Activated CD4-positive, alpha-beta T cell treated with anti-CD3 and anti-CD28 coated beads for 24 hours (primary cell): ENCODE measurements around the gene SYMPK.
A peak's percentile ranks its signal among the peaks of the same experiment; 100 is the strongest.
"Not testable (repeated sequence)": the region's sequence is repeated elsewhere in the genome, so short reads cannot be mapped to it uniquely, and the experiment has no call there.

Source experiments
- DNase-seq, 2 donors: peaks; one replicate each; pipeline ENCODE4 v3.0.0-alpha.2; 2020; ENCODE audit warnings: low read depth in 2 of 2

SYMPK gene

DNA sequence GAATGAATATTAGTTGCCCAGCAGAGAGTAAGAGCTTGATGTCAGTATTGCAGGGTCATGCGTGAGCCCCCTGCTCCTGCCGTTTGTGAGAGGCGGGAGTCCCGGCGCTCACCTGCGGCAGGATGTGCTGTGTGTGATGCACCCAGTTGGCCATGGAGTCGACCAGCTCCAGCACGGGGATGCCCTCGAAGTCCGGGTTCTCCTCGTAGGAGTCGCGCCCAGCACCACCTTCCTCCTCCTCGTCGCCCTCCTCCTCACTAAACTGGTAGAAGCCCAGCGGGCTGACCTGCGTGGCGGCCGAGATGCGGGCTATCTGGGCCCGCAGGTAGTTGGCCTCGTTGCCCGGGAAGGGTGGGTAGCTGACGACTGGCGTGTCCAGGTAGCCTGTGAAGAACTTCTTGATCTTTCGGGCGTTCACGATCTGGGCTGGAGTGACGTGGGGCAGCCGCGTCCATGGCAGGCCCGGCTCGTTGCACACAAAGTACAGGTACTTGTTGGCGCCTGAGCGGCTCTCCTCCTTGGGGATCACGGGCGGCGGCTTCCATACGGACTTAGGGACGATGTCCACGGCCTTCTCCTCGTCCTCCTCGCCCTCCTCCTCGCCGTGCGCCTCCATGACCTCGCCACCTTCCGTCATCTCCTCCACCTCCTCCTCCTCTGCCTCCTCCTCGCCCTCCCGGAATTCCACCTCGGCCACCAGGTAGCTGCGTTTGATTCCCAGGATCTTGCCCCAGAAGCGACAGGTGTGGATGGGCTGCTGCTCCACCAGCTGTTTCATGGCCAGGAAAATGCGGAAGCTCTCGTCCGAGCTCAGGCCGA is 58.6 kb downstream of the SYMPK start:
- no peak for DNase-seq

DNA sequence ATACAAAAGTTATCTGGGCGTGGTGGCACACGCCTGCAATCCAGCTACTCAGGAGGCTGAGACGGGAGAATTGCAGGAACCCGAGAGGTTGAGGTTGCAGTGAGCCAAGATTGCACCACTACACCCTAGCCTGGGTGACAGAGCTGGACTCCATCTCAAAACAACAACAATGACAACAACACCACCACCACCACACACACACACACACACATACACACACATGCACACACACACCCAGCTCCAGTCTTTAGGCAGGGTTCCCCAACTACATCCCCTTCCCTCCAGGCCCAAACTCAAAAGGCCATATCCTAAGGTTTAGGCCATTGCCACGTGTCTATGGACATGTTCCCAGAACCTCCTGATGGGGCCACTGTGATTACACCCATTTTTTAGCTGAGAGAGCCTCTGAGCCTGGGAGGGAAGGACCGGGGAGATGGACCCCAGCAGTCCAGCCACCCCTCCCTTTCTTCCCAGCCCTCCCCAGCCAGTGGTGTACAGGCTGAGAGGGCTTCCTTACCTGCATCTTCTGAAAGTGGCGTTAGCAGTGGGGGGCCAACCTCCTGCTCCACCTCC is 61.3 kb downstream of the SYMPK start:
- DNase-seq: no peak

DNA sequence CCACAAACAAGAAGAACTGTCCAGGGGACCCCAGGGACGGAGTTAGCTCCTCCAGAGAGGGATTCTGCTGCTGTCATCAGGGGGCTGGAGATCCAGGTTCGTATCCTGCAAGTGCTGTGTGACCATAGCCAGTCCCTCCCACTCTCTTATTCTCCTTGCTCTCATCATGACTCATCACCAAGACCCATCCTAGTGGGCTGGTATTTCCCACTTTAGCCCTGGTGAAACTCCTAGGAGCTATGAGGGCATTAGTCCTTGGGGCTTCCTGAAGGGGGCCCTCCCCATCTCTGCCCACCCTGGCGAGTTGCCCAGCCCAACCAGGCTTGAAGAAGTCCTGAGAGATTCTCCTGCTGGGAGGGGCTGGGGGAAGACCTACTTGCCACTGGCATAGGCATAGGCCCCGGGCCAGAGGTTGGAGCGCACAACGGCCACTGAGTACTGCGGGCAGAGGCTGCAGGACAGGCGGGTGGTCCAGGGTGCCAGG is 62.8 kb downstream of the SYMPK start:
- no peak for DNase-seq

DNA sequence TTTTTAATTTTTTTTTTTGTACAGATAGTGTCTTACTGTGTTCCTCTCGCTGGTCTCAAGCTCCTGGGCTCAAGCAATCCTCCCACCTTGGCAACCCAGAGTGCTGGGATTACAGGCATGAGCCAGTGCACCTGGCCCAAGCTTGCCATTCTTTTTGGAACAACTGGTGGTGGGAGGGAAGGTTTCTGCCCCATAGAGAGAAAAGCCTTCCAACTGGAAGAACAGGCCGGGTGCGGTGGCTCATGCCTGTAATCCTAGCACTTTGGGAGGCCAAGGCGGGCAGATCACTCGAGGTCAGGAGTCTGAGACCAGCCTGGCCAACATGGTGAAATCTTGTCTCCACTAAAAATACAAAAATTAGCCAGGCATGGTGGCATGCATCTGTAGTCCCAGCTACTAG is 63.4 kb downstream of the SYMPK start:
- DNase-seq: not testable (repeated sequence)

DNA sequence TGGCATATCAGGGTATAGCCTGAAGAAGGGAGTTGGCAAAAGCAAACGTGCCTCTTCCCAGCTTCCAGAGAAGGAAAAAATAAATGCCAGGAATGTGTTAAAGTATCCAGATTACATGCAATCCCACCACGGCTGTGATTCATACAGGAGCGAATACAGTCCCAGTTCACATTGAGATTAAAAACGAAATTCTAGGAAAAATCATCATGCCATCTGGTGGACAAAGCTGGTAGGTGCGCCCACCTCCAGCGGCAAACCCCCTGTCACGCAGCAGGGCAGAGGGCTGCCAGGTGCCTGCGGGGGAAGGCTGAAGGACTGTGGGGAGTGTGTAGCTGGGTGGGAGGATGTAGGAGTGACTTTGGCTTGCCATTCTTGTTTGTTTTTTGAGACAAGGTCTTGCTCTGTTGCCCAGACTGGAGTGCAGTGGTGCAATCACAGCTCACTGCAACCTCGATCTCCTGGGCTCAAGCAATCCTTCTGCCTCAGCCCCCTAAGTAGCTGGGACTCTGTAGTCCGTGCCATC is 63.9 kb downstream of the SYMPK start:
- peak in 1 of 2 donors; percentile 43 for DNase-seq

DNA sequence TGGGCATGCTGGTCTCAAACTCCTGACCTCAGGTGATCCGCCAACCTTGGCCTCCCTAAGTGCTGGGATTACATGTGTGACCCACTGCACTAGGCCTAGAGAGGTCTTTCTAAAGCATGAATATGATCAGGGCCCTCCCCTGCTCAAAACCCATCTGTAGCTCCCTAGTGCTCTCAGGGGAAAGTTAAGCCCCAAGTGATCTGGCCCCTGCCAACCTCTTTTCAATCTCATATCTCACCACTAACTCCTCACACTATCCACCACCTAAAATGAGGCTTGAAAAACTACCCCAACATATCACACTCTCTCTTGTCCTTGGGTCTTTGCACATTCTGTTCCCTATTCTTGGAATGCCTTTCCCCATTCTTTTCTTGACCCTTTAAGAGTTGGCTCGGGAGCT is 68.3 kb downstream of the SYMPK start:
- no peak for DNase-seq

DNA sequence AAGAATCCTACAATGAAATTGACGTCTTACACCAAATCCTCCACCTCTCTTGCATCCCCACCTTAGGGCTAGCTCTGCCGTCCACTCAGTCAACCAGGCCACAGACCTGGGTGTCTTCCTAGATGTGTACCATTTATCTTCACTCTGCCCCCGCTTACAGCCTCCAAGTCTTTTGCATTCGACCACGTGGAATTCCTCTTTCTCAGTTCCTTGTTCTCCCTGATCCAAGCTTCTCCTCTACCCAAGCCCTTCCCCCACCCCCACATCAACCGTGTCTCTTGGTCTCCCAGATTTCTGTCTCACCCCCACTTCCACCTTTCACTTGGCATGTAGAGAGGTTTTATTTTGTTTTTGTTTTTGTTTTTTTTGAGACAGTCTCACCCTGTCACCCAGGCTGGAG is 69.1 kb downstream of the SYMPK start:
- DNase-seq: no peak

DNA sequence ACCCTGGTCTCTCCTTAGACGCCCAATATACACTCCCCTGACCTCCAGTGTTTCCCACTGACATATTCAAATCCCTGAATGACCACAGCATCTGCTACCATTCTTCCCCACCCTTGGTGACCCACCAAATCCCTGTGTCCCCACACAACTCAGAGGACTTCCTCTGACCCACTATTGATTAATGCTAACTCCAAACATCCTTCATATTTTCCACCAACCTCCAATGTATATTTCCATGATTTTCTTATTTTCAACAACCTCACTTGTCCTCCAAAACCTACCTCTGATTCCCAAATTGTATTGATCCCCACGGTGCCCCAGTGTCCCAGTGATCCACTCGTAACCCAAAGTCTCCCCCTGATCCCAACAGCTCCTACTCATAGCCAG is 69.8 kb downstream of the SYMPK start:
- DNase-seq: no peak

DNA sequence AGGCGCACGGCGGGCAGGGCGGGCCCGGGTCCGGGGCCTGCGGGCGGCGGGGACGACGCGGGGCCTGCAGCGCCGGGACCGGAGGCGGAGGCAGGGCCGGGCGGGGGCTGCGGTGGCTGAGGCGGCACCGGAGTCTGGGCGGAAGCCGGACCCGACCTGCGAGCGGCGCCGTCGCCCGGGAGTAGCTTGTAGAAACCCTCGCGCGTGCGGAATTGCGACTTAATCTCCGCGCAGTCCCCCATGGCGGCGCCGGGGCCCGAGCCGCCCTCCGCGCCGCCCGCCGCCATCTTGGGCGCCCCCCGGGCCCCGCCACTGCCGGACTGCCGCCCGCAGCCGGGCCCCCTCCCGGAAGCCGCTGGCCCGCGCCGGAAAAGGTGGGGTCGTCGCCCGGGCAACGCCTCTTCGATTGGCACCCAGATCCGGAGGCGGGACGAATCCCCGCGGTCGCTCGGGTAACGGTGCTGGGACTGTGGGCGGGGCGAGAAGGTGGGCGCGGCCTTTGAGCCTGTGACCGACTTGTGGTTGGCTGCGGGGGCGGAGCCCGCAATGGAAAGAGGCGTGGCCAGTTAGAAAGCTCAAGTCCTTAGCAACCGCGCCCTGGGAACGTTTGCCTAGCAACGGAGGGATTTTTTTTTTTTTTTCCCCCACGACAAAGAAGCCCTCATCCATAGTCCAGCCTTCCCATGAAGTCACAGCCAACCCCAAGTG is 70.3 kb downstream of the SYMPK start, which contains the start of gene DMWD:
Gene DMWD (minus strand): TSS at position 376 of the 708 bp plus-strand sequence. CDS start 89 bp downstream, at position 287.
- peak; percentile 99 to 100 for DNase-seq

DNA sequence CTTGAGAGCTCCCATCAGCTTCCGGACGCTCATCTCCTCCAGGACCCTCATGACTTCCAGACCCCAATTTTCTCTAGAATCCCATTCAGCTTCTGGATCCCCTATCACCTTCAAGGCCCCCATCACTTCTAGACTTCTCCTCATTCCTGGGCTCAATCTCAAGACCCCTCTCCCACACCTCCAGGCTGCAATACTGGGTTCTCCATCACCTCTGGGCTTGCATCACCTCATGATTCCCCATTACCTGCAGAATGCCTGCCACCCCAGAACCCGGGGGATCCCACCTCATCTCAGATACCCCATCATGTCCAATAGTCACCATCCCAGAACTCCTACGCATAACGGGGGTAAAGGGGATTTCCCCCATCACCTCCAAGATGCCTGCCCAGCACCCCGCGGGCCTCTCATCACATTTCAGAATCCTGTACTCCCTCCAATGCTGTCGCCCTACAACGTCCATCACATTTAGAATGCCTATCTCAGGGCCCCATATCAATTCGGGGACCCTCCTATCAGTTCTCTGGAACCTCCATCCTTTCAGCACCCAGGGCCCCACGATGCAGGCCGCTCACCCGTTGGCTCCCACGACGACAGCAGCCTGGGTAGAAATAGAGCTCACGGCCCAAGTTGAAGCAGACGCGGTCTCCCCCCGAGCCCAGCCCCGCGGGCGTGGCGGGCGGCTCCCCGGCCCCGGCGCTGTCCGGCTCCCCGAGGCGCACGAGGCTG is 71.0 kb downstream of the SYMPK start:
- DNase-seq: no peak

DNA sequence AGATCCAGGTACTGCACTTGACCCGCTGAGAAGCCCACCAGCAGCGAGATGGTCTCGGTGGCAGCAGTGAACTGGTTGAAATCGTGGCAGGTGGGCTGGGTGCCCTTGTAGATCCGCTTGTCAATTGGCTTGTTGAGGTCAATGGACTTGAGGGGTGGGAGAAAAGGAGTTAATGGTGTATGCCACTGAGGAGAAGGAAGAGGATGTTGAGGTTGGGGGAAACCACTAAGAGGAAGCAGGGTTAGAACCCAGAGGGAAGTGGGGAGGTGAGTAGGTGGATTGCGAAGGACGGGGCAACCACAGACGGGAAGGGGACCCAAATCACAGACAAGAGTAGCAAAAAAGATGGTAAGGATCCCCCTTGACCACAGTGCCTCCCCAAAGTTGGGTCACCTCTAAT is 72.0 kb downstream of the SYMPK start:
- no peak for DNase-seq

DNA sequence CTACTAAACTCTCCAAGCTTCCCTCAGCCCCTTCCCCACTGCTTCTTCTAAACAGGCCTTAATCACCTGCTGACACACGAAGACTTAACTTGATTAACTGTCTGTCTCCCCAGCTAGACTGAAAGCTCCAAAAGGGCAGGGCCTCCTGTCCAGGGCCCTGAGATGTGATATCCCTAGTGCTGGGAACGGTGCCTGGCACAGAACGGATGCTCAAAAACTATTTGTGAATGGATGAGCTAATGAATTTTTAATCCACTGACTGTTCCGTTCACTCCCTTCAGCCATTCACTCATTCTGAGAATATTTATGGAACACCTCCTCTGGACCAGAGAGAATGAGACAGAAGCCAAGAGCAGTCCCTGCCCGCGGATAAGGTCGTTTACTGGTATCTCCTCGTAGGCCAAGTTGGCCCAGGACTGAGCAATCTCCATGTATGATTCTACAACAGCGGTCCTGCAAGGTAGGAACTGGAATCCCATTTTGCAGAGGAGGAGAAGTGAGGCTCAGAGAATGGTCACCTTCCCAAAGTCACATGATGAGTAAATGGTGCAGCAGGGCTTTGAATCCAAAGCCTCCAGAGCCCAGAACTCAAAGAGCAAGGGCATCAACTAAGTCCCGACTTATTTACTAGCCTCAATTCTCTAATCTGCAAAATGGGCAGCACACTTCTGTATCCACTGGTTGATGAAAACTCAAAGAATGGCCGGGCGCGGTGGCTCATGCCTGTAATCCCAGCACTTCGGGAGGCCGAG is 73.7 kb downstream of the SYMPK start:
- no peak for DNase-seq

DNA sequence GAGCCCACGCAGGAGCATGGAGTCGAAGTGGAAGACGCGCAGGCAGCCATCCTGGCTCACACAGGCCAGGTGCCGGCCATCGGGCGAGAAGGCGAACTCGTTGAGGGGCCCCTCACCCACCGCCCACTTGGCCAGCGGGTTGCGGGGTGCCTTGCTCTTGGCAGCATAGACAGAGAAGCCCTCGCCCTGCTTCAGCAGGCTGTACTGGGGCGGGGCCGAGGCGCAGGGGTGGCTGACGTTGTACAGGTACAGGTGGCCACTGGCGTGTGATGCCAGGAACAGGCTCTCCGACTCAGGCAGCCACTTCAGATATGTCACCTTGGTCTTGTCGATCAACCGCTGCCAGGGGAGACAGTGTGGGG is 76.4 kb downstream of the SYMPK start:
- DNase-seq: no peak

DNA sequence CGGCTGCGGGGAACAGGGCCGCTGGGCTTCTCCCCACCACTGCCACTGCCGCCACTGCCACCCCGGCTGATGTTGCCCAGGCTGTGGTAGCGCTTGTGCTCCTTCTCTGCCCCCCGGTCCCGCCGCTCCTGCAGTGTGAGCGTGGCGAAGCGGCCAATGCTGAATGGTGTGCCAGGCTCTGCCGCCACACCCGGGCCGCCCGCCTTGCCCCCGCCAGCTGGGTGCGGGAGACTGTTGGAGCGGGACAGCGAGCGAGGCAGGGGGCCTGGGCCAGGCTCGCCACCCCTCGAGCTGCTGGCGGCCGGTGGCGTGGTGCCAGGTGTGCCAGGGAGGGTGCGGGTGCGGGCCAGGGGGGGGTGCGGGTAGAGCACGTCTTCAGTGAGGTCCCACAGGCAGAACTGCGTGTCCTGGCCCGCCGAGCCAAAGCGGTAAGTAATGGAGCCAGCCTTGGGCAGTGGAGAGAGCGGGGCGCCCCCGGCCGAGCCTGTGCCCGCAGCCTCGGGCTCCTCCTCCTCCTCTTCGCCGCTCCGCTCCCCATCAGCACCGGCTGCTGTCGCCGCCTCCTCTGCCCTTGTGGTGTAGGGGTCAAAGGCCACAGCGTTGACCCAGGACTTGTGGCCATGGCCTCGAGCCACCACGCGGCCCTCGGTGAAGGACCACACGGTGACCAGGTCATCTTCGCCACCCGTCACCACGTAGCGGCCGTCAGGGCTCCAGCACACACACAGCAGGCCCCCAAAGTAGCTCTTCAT is 77.0 kb downstream of the SYMPK start:
- no peak for DNase-seq

DNA sequence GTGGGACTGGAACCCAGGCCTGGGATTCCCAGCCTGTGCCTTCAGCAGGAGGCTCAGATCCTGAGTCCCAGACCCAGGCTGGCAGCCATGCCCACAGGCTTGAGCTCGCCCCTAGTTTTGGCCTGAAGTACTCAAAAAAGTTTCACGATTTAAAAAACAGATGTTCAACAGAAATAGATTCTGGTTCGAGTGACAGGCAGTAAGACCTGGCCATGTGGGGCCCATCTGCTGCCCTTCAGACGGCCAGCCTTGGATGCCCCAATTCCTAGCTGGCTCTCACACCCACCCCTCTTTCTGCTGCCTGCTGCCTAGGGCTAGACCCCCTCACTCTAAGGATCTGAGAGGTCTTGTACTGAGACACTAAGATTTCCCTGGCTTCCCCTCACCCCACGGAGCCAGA is 77.8 kb downstream of the SYMPK start:
- DNase-seq: no peak

DNA sequence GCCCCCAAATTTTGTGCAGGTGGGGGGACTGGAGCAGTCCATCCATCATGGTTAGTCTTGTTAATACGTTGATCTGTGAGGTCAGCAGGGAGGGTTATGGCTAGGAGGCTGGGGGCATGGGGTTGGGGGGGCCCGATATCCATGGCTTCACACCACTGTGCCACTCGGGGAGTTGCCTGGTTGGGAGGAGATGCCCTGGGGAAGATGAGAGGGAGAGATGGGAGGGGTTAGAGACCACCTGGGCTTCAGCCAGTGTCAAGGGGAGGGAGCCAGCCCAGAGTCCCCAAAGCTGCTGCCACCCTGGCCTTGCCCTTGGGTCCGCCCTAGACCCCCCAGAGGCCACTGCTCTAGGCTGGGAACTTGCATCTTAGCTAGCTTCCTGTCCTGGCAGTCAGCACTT is 78.9 kb downstream of the SYMPK start:
- DNase-seq: no peak

DNA sequence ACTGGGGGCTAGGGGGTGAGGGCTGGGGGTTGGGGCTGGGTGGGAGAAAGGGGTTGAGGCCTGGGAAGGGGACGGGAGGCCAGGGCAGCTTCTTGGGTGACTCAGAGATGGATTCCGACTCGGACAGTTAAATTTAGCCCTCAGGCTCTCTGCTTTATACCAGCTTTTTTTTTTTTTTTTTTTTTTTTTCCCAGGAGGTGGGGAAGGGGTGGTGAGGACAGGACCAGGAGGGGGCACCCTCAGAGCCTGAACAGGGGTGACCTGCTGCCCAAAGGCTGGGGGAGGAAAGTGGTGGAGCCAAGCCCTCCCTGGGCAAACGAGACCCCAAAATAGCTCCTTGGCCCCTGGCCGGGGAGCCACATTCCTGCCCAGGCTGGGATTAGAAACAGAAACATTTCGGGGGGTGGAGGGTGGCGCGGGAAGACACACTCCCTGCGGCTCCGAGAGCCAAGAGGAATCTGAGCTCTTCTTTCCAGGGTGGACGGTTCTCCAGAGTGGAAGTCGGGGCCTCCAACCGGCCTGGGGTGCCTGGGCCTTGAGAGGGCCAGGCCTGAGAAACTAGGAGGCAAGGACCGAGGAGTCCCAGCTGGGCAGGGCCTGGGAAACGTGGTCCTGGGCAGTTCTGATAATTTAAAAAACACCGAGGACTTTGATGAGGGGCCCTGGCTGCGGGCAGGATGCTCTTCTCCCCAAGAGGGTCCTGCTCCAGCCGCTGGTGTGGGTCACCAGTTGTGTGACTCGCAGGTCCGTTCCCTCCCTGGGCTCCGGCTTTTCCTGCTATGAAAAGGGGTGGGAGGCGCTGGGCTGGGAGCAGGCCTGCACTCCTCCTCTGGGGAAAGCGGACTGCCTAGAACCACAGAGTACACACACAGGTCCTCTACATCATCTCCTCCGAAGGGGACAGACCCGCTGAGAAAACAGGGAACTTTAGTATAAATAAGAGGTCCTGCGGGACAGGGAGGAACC is 79.8 kb downstream of the SYMPK start:
- no peak for DNase-seq

DNA sequence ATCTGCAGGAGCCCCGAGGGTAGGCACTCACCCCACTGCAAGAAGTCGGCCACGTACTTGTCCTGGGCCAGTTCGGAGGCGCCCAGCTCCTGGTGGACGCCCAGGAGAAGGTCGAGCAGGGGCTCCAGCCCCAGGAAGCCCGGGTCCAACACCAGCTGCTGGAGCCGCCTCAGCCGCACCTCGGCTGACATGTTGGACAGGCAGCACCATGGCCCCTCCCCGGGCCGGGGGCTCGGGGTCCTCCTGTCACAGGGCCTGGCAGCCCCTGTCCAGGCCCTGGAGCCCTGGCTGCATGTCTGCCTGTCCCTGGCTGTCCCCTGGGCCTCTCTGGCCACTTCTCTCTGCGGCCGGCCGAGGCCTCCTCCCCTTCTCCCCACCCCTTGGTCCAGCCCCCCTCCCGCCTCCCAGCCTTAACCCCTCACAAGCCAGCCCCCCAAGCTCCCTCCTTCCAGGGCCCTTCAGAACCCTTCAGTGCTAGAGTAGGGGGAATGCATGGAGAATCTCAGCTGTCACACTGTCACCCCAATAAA is 80.7 kb downstream of the SYMPK start, which contains the start of gene DMPK:
Gene DMPK (minus strand): TSS at position 329 of the 530 bp plus-strand sequence. CDS start 138 bp downstream, at position 191.
- DNase-seq: no peak
